ENCODE results near the gene ANKRD11. TPM values are rescaled to one million over a fixed set of nuclear protein-coding genes. Genes with fewer than 3 reads are reported as not detected.

ANKRD11 gene
- polyA plus RNA-seq, 3 donors, result 3.2 to 62.4 (median 5.4) TPM

GRCh38 chr16:89376812-89377452, 113.4 kb downstream of the ANKRD11 start:
- peaks cover 0 to 5% (median 4%) of the 10 kb centered on the region in 3 donors for H3K27me3 Mint-ChIP-seq (ENCODE audit: low read depth in 3 of 3)
- intact Hi-C loops (cut with micrococcal nuclease), result no loop called here
- peaks cover 0 to 16% of the 10 kb centered on the region in 2 donors for H3K36me3 ChIP-seq (replicated peaks in 1 of 2; ENCODE audit: control insufficient read depth in 1 of 2, insufficient read depth in 2 of 2, low read length in 2 of 2)
- H3K9me3 Mint-ChIP-seq, result peaks cover 7 to 15% (median 11%) of the 10 kb centered on the region in 7 donors
- peaks cover 100% of the 10 kb centered on the region for H3K79me2 ChIP-seq (ENCODE audit: insufficient read depth, low read length)
- no peak overlapping the region for H2AFZ ChIP-seq (ENCODE audit: insufficient read depth, low read depth, low read length, poor library complexity, severe bottlenecking)
- H3K4me1 Mint-ChIP-seq, result peaks cover 20% of the 10 kb centered on the region
- peak overlapping the region in 1 of 2 donors; percentile 22 for H3K27ac ChIP-seq (ENCODE audit: low read depth in 1 of 2, low read length in 2 of 2)
- 97% methylated on average over 3 of the region's 8 CpGs for WGBS (ENCODE audit: insufficient coverage)
- H3K27me3 ChIP-seq (ENCODE audit: control insufficient read depth in 2 of 2, insufficient read depth in 2 of 2, low read length in 2 of 2), result no peaks in the 10 kb centered on the region
- no peak overlapping the region for H3K4me3 Mint-ChIP-seq
- TF ChIP-seq, protein P1, sequence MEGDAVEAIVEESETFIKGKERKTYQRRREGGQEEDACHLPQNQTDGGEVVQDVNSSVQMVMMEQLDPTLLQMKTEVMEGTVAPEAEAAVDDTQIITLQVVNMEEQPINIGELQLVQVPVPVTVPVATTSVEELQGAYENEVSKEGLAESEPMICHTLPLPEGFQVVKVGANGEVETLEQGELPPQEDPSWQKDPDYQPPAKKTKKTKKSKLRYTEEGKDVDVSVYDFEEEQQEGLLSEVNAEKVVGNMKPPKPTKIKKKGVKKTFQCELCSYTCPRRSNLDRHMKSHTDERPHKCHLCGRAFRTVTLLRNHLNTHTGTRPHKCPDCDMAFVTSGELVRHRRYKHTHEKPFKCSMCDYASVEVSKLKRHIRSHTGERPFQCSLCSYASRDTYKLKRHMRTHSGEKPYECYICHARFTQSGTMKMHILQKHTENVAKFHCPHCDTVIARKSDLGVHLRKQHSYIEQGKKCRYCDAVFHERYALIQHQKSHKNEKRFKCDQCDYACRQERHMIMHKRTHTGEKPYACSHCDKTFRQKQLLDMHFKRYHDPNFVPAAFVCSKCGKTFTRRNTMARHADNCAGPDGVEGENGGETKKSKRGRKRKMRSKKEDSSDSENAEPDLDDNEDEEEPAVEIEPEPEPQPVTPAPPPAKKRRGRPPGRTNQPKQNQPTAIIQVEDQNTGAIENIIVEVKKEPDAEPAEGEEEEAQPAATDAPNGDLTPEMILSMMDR (IDR thresholded peaks at IDR 0.05), result no peak
- DNase-seq, result no peak
- H3K9ac ChIP-seq (ENCODE audit: insufficient read depth, low read length, poor library complexity, severe bottlenecking), result no peak overlapping the region
- H3K36me3 Mint-ChIP-seq, result peaks cover 11 to 27% of the 10 kb centered on the region in 2 donors
- H3K27ac Mint-ChIP-seq, result peak overlapping the region in 2 of 7 donors; percentile 16 to 32
- no peak overlapping the region for H3K4me2 ChIP-seq (replicated peaks; ENCODE audit: extremely low read depth, low read length, poor library complexity, severe bottlenecking)
- peaks cover 5 to 20% of the 10 kb centered on the region in 2 donors for H3K9me3 ChIP-seq (replicated peaks in 1 of 2; ENCODE audit: control insufficient read depth in 1 of 2, insufficient read depth in 1 of 2, low read length in 2 of 2)
- H3K4me1 ChIP-seq (ENCODE audit: control insufficient read depth in 1 of 2, insufficient read depth in 2 of 2, low read length in 2 of 2), result no peaks in the 10 kb centered on the region
- H4K20me1 ChIP-seq (ENCODE audit: insufficient read depth, low read length), result peaks cover 100% of the 10 kb centered on the region
- no peak overlapping the region for H3K4me3 ChIP-seq (replicated peaks in 1 of 3; ENCODE audit: low read depth in 2 of 3, low read length in 3 of 3)

DNA sequence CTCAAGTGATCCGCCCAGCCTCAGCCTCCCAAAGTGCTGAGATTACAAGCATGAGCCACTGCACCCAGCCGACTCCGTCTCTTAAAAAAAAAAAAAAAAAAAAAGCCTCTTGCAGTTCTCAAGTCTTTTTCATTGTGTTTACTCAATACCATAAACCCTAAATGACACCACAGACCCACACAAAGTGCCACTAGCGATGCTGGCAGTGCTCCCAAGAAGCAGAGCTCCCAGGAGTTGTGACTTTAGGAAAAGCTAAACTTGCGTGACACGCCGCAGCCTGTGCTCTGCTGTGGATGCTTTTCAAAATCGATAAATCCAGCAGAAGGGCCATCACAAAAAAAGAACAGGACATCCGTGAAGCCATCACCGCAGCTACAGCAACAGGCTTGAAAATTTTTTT, 114.7 kb downstream of the ANKRD11 start:
- no peak overlapping the region for H3K4me2 ChIP-seq (replicated peaks; ENCODE audit: extremely low read depth, low read length, poor library complexity, severe bottlenecking)
- H3K27me3 ChIP-seq (ENCODE audit: control insufficient read depth in 2 of 2, insufficient read depth in 2 of 2, low read length in 2 of 2), result no peaks in the 10 kb centered on the region
- intact Hi-C loops (cut with micrococcal nuclease), result no loop called here
- Mint-ChIP-seq H3K9me3 (peaks cover 7 to 15% (median 11%) of the 10 kb centered on the region in 7 donors), H3K27ac (peak overlapping the region in 4 of 7 donors; percentile 18 to 42 (median 32)), H3K4me3 (no peak overlapping the region), H3K27me3 (ENCODE audit: low read depth in 3 of 3) (peaks cover 0 to 4% (median 3%) of the 10 kb centered on the region in 3 donors), H3K4me1 (peaks cover 16% of the 10 kb centered on the region), H3K36me3 (peaks cover 17 to 39% of the 10 kb centered on the region in 2 donors)
- WGBS (ENCODE audit: insufficient coverage), result 99% methylated on average over 7 of the region's 10 CpGs
- peaks cover 100% of the 10 kb centered on the region for H4K20me1 ChIP-seq (ENCODE audit: insufficient read depth, low read length)
- H3K9ac ChIP-seq (ENCODE audit: insufficient read depth, low read length, poor library complexity, severe bottlenecking), result no peak overlapping the region
- H3K4me3 ChIP-seq (replicated peaks in 1 of 3; ENCODE audit: low read depth in 2 of 3, low read length in 3 of 3), result no peak overlapping the region
- peaks cover 6 to 29% of the 10 kb centered on the region in 2 donors for H3K36me3 ChIP-seq (replicated peaks in 1 of 2; ENCODE audit: control insufficient read depth in 1 of 2, insufficient read depth in 2 of 2, low read length in 2 of 2)
- DNase-seq, result no peak
- H3K9me3 ChIP-seq (replicated peaks in 1 of 2; ENCODE audit: control insufficient read depth in 1 of 2, insufficient read depth in 1 of 2, low read length in 2 of 2), result peaks cover 5 to 20% of the 10 kb centered on the region in 2 donors
- no peak overlapping the region for H2AFZ ChIP-seq (ENCODE audit: insufficient read depth, low read depth, low read length, poor library complexity, severe bottlenecking)
- peaks cover 100% of the 10 kb centered on the region for H3K79me2 ChIP-seq (ENCODE audit: insufficient read depth, low read length)
- TF ChIP-seq, protein P1 (IDR thresholded peaks at IDR 0.05), result no peak
- no peaks in the 10 kb centered on the region for H3K4me1 ChIP-seq (ENCODE audit: control insufficient read depth in 1 of 2, insufficient read depth in 2 of 2, low read length in 2 of 2)
- H3K27ac ChIP-seq (ENCODE audit: low read depth in 1 of 2, low read length in 2 of 2), result no peak overlapping the region

Data from CD14-positive monocyte (primary cell).